ENCODE results near the gene ZNF292. TPM values are rescaled to one million over a fixed set of nuclear protein-coding genes. Genes with fewer than 3 reads are reported as not detected.
"Not testable (repeated sequence)": the region's sequence is repeated elsewhere in the genome, so short reads cannot be mapped to it uniquely, and the experiment has no call there.

Gene ZNF292
- total RNA-seq, 2 experiments from 2014 or later, result 68.8 to 81.8 TPM

- POLR2A ChIA-PET, result no interaction called here
- DNase-seq, result no peak
- Mint-ChIP-seq H3K4me3 (no peak overlapping the region), H3K27me3 (no peaks in the 10 kb centered on the region), H3K27ac (no peak overlapping the region), H3K36me3 (ENCODE audit: low read depth) (peaks cover 31% of the 10 kb centered on the region), H3K4me1 (peaks cover 59% of the 10 kb centered on the region), H3K9me3 (ENCODE audit: low read depth) (no peaks in the 10 kb centered on the region)
- CTCF ChIA-PET, result no interaction called here
- no peak for ATAC-seq
- intact Hi-C loops (cut with DNase I, micrococcal nuclease), result no loop called here
These were observed 57.2 kb downstream of the ZNF292 start for GRCh38 chr6:87212596-87212995.

- H3K27ac Mint-ChIP-seq, result peak overlapping the region; percentile 27
- intact Hi-C loops (cut with DNase I, micrococcal nuclease), result no loop called here
These were observed 58.0 kb downstream of the ZNF292 start for GRCh38 chr6:87213364-87213763.

GRCh38 chr6:87214831-87215230 is 59.5 kb downstream of the ZNF292 start:
- no peak for ATAC-seq
- H3K4me3 Mint-ChIP-seq, result no peak overlapping the region
- no peak overlapping the region for H3K27ac Mint-ChIP-seq
- H3K4me1 Mint-ChIP-seq, result peaks cover 39% of the 10 kb centered on the region
- H3K27me3 Mint-ChIP-seq, result no peaks in the 10 kb centered on the region
- ChIA-PET POLR2A (no interaction called here), CTCF (no interaction called here)
- H3K36me3 Mint-ChIP-seq (ENCODE audit: low read depth), result peaks cover 34% of the 10 kb centered on the region
- intact Hi-C loops (cut with DNase I, micrococcal nuclease), result no loop called here
- DNase-seq, result no peak
- no peaks in the 10 kb centered on the region for H3K9me3 Mint-ChIP-seq (ENCODE audit: low read depth)

More at GRCh38 chr6:87213364-87213763, 58.0 kb downstream of the ZNF292 start:
- CTCF ChIA-PET, result interaction anchor here (0.9 kb wide), 1 partner anchor 26 kb away, joined by 4 read pairs; no protein-coding TSS in a partner anchor
- ATAC-seq, result no peak
- POLR2A ChIA-PET, result no interaction called here
- Mint-ChIP-seq H3K27me3 (no peaks in the 10 kb centered on the region), H3K4me1 (peaks cover 52% of the 10 kb centered on the region), H3K36me3 (ENCODE audit: low read depth) (peaks cover 31% of the 10 kb centered on the region), H3K9me3 (ENCODE audit: low read depth) (no peaks in the 10 kb centered on the region), H3K4me3 (no peak overlapping the region)
- DNase-seq, result no peak

DNA sequence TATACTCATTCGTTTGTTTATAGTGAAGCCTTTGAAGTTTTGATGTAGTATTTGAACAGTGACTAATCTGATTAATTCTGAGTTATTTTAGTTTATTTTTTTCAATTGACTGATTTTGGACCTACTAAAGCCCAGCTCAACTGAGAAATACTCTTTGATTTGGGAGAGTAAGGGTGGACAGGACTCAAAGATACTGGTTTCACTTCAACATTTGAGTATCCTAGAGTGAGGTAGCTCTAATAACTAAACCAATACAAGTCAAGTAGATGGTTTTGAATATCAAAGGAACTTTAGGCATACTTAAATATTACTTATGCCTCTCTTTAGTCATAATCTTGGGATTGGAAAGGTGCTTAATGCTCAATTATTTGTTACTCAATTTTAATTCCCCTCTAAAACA is 65.6 kb downstream of the ZNF292 start:
- Mint-ChIP-seq H3K27me3 (no peaks in the 10 kb centered on the region), H3K36me3 (ENCODE audit: low read depth) (peaks cover 53% of the 10 kb centered on the region), H3K9me3 (ENCODE audit: low read depth) (no peaks in the 10 kb centered on the region), H3K27ac (no peak overlapping the region), H3K4me1 (no peaks in the 10 kb centered on the region), H3K4me3 (no peak overlapping the region)
- no peak for DNase-seq
- no peak for ATAC-seq
- ChIA-PET CTCF (interaction anchor here (0.5 to 0.6 kb wide), 2 partner anchors 11 to 88 kb away, joined by 3 to 4 read pairs; no protein-coding TSS in a partner anchor), POLR2A (no interaction called here)
- intact Hi-C loops (cut with DNase I, micrococcal nuclease), result no loop called here

DNA sequence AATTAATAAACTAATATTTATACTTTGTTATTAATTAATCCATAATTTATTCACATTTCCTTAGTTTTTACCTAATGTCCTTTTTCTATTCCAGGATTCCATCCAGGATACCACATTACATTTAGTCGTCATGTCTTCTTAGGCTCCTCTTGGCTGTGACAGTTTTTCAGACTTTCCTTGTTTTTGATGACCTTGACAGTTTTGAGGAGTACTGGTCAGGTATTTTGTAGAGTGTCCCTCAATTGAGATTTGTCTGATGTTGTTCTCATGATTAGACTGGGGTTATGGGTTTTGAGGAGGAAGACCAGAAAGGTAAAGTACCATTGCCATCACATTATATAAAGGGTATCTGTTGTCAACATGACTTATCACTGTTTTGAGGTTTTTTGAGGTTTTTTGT is 67.3 kb downstream of the ZNF292 start:
- intact Hi-C loops (cut with DNase I, micrococcal nuclease), result no loop called here
- H3K4me1 Mint-ChIP-seq, result no peaks in the 10 kb centered on the region
- ChIA-PET CTCF (no interaction called here), POLR2A (no interaction called here)
- no peak overlapping the region for H3K27ac Mint-ChIP-seq
- H3K27me3 Mint-ChIP-seq, result no peaks in the 10 kb centered on the region
- H3K36me3 Mint-ChIP-seq (ENCODE audit: low read depth), result peaks cover 48% of the 10 kb centered on the region
- DNase-seq (no peak), ATAC-seq (no peak)
- no peaks in the 10 kb centered on the region for H3K9me3 Mint-ChIP-seq (ENCODE audit: low read depth)
- H3K4me3 Mint-ChIP-seq, result no peak overlapping the region

GRCh38 chr6:87224971-87225370 is 69.6 kb downstream of the ZNF292 start:
- Mint-ChIP-seq H3K4me1 (peaks cover 2% of the 10 kb centered on the region), H3K9me3 (ENCODE audit: low read depth) (no peaks in the 10 kb centered on the region), H3K4me3 (no peak overlapping the region), H3K36me3 (ENCODE audit: low read depth) (peaks cover 54% of the 10 kb centered on the region), H3K27me3 (no peaks in the 10 kb centered on the region), H3K27ac (no peak overlapping the region)
- ChIA-PET POLR2A (no interaction called here), CTCF (no interaction called here)
- intact Hi-C loops (cut with DNase I, micrococcal nuclease), result no loop called here
- no peak for DNase-seq
- ATAC-seq, result no peak

DNA sequence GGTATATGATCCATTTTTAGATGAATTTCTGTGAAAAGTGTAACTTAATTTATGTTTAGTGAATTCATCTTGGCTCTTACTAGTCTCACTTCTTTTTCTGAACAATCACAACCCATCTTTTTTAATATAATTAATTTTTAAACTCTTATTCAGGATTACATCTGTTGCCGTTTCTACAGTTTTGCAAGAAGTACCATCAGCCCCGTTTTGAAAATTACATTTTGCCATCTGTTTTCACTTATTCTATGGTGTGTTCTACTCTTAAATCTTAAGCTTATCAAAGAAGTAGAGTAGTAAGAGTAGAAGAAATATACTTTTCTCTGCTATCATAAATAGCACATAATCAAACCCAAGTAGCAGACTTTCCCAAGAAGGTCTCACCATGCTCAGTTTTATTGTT is 70.1 kb downstream of the ZNF292 start:
- DNase-seq (no peak), ATAC-seq (no peak)
- Mint-ChIP-seq H3K36me3 (ENCODE audit: low read depth) (peaks cover 54% of the 10 kb centered on the region), H3K4me3 (no peak overlapping the region), H3K4me1 (peaks cover 2% of the 10 kb centered on the region), H3K9me3 (ENCODE audit: low read depth) (no peaks in the 10 kb centered on the region), H3K27me3 (no peaks in the 10 kb centered on the region), H3K27ac (no peak overlapping the region)
- POLR2A ChIA-PET, result no interaction called here
- CTCF ChIA-PET, result interaction anchor here (0.7 to 1.4 kb wide), 5 partner anchors 17 to 288 kb away, joined by 3 to 6 read pairs (median 3); partner anchors contain the start of gene HTR1E
- intact Hi-C loops (cut with DNase I, micrococcal nuclease), result no loop called here

DNA sequence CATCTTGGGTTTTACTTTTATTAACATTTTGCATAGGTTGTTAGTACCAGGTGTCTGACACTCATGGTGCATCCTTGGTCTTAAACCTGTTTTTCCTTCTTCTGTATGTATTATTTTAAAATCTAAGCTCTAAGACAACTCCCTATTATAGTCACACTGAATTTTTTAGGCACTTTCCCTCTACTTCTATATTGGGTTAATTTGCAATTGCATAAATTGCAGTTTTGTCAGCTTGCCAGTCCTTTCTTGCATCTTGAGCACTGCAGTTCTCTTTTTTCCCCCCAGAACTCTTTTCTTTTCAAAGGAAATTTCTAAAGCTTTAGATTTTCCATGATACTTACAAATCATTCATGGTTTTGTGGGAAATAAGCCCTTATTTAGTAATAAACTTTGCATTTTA is 70.6 kb downstream of the ZNF292 start:
- ChIA-PET CTCF (interaction anchor here (0.7 to 1.4 kb wide), 5 partner anchors 18 to 289 kb away, joined by 3 to 6 read pairs (median 3); partner anchors contain the start of gene HTR1E), POLR2A (no interaction called here)
- Mint-ChIP-seq H3K27me3 (no peaks in the 10 kb centered on the region), H3K4me3 (no peak overlapping the region), H3K36me3 (ENCODE audit: low read depth) (peaks cover 51% of the 10 kb centered on the region), H3K27ac (no peak overlapping the region), H3K9me3 (ENCODE audit: low read depth) (no peaks in the 10 kb centered on the region), H3K4me1 (peaks cover 4% of the 10 kb centered on the region)
- ATAC-seq (no peak), DNase-seq (no peak)
- intact Hi-C loops (cut with DNase I, micrococcal nuclease), result no loop called here

DNA sequence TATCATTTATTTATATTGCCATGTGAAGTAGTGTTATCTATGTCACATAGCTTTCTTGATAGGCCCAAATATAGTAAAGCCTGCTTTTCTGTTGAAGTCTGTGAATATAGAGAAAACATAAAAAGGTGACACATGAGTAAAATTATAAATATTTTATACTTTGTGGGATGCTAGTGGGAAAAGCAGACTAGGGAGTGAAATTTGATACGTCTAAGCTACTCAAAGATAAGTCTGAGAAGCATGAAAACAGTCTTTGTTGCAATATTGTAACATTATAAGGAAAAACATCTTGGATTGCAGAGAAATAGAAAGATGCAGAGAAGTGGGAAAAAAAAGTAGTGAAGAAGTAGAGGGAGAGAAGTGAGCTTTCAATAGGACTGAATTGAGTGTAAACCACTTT is 75.4 kb downstream of the ZNF292 start:
- ChIA-PET CTCF (interaction anchor here (0.7 to 1.4 kb wide), 2 partner anchors 92 to 152 kb away, joined by 3 to 4 read pairs; no protein-coding TSS in a partner anchor), POLR2A (interaction anchor here (0.6 kb wide), 1 partner anchor 411 kb away, joined by 5 read pairs; no protein-coding TSS in a partner anchor)
- Mint-ChIP-seq H3K36me3 (ENCODE audit: low read depth) (peaks cover 23% of the 10 kb centered on the region), H3K27me3 (no peaks in the 10 kb centered on the region), H3K4me1 (peaks cover 6% of the 10 kb centered on the region), H3K4me3 (no peak overlapping the region), H3K9me3 (ENCODE audit: low read depth) (no peaks in the 10 kb centered on the region), H3K27ac (no peak overlapping the region)
- DNase-seq, result no peak
- intact Hi-C loops (cut with DNase I, micrococcal nuclease), result no loop called here
- no peak for ATAC-seq

DNA sequence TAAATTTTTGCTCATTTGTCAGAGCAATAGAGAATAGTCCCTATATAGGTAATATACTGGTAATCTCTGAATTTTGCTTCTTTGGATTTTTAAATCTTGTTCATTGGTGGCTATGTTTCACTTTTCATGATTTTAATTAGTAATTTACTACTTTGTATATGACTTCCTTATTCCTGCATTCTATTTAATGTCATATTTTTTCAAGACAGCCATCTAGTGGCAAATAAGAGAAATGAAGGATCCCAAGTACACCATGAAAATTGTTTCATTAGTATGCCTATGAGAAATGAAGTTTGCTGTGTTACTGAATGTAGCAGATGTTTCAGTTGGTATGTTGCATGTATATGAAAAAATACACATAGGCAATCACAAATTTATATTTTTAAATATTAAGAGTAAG is 82.4 kb downstream of the ZNF292 start:
- intact Hi-C loops (cut with DNase I, micrococcal nuclease), result loop anchor here (1.0 to 5.0 kb wide), 3 partner anchors 81 to 171 kb away; partner anchors contain the start of gene ZNF292 (in 2 of the 2)
- Mint-ChIP-seq H3K27me3 (no peaks in the 10 kb centered on the region), H3K9me3 (ENCODE audit: low read depth) (no peaks in the 10 kb centered on the region), H3K4me1 (no peaks in the 10 kb centered on the region), H3K27ac (no peak overlapping the region), H3K36me3 (ENCODE audit: low read depth) (peaks cover 26% of the 10 kb centered on the region), H3K4me3 (no peak overlapping the region)
- DNase-seq, result no peak
- ChIA-PET POLR2A (no interaction called here), CTCF (interaction anchor here (0.7 to 0.9 kb wide), 6 partner anchors 11 to 100 kb away, joined by 3 to 4 read pairs (median 3); partner anchors contain the start of gene ZNF292)
- peak; percentile 64 for ATAC-seq

- H3K36me3 Mint-ChIP-seq (ENCODE audit: low read depth), result peaks cover 23% of the 10 kb centered on the region
- H3K4me3 Mint-ChIP-seq; H3K27ac Mint-ChIP-seq; ATAC-seq; POLR2A ChIA-PET; H3K9me3 Mint-ChIP-seq (ENCODE audit: low read depth); H3K27me3 Mint-ChIP-seq; H3K4me1 Mint-ChIP-seq; DNase-seq: not testable (repeated sequence)
- intact Hi-C loops (cut with DNase I, micrococcal nuclease), result loop anchor here (5.0 kb wide), 2 partner anchors 82 to 172 kb away; partner anchors contain the start of gene ZNF292 (in 2 of the 2)
- CTCF ChIA-PET, result interaction anchor here (0.9 kb wide), 1 partner anchor 114 kb away, joined by 4 read pairs; no protein-coding TSS in a partner anchor
These were observed 83.8 kb downstream of the ZNF292 start for GRCh38 chr6:87239098-87239635.

DNA sequence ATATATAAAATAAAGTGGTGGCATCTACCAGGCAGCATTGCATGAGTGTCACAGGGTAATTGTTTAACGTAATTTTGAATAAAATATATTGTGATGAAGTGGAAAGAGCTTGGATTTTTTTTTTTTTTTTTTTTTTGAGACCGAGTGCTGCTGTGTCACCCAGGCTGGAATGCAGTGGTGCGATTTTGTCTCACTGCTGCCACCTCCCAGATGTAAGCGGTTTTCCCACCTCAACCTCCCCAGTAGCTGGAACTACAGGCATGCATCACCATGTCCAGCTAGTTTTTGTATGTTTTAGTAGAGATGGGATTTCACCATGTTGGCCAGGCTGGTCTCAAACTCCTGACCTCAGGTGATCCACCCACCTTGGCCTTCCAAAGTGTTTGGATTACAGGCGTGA is 85.9 kb downstream of the ZNF292 start:
- no peaks in the 10 kb centered on the region for H3K4me1 Mint-ChIP-seq

More for the DNA sequence above, 85.9 kb downstream of the ZNF292 start:
- Mint-ChIP-seq H3K27me3 (no peaks in the 10 kb centered on the region), H3K9me3 (ENCODE audit: low read depth) (no peaks in the 10 kb centered on the region), H3K4me3 (no peak overlapping the region), H3K36me3 (ENCODE audit: low read depth) (peaks cover 22% of the 10 kb centered on the region), H3K27ac (no peak overlapping the region)
- ChIA-PET POLR2A (interaction anchor here (0.6 kb wide), 1 partner anchor 1877 kb away, joined by 3 read pairs; no protein-coding TSS in a partner anchor), CTCF (no interaction called here)
- ATAC-seq, result no peak
- DNase-seq, result no peak
- intact Hi-C loops (cut with DNase I, micrococcal nuclease), result no loop called here

Measured in activated CD4-positive, alpha-beta T cell treated with anti-CD3 and anti-CD28 coated beads for 36 hours (primary cell).